Mesodermal cell (in vitro differentiated cells): ENCODE results near the gene RDH12.

ENCODE experiments used
- H3K27ac ChIP-seq: 2 replicates; pipeline ENCODE4 v1.7.0; 2013; ENCODE audit warnings: mild to moderate bottlenecking, low read depth, low read length, moderate library complexity; ENCODE audit not compliant: severe bottlenecking
- H3K36me3 ChIP-seq: 2 replicates; pipeline ENCODE4 v1.7.1; 2013; ENCODE audit warnings: mild to moderate bottlenecking, low read length, moderate library complexity; ENCODE audit not compliant: control insufficient read depth, insufficient read depth
- H3K4me1 ChIP-seq: one replicate; pipeline ENCODE4 v1.7.1; 2013; ENCODE audit warnings: mild to moderate bottlenecking, low read length; ENCODE audit not compliant: insufficient read depth, control insufficient read depth, poor library complexity, severe bottlenecking
- H3K4me3 ChIP-seq: 2 replicates; pipeline ENCODE4 v1.7.0; 2013; ENCODE audit warnings: low read length, control low read depth, mild to moderate bottlenecking; ENCODE audit not compliant: insufficient read depth, poor library complexity, severe bottlenecking; ENCODE audit errors: extremely low read depth
- H3K9me3 ChIP-seq: 2 replicates; pipeline ENCODE4 v1.7.1; 2013; ENCODE audit warnings: mild to moderate bottlenecking, low read length, moderate library complexity; ENCODE audit not compliant: control insufficient read depth
- WGBS, 2 experiments: methylation state at CpG; one replicate each; pipeline ENCODE4 v1.1.5; 2013; ENCODE audit warnings: missing lambda C conversion rate in 2 of 2; ENCODE audit not compliant: insufficient coverage in 2 of 2; 5-methylcytosine and 5-hydroxymethylcytosine counted together

The RDH12 gene

DNA sequence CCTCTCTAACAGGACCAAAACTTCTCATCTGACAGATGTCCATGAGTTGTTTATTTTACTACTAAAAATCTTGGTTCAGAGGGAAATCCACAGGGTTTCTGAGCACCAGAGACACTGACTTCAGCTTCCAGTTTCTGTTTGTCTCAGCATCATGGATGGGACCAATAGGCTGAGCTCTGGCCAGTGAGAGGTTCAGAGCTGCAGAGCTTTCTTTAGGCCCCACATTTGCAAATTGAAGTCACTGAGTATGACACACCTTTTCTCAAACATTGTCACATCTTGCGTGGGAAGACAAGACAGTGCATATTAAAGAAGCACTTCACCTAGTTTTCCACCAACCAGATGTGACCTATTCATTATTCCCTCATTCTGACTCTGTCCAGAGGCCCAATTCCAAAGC is 45.2 kb downstream of the RDH12 start:
- H3K4me1 ChIP-seq: no peaks in the 10 kb centered on the region
- 100% methylated on average over 1 of the region's 1 CpG for WGBS, 2 experiments
- H3K9me3 ChIP-seq: no peaks in the 10 kb centered on the region
- no peak overlapping the region for H3K4me3 ChIP-seq
- H3K27ac ChIP-seq: no peak overlapping the region
- peaks cover 36% of the 10 kb centered on the region for H3K36me3 ChIP-seq

- no peaks in the 10 kb centered on the region for H3K9me3 ChIP-seq
- H3K36me3 ChIP-seq: peaks cover 49% of the 10 kb centered on the region
- no peaks in the 10 kb centered on the region for H3K4me1 ChIP-seq
- 93 to 99% methylated on average over 8 to 10 of the region's 10 CpGs for WGBS, 2 experiments
- no peak overlapping the region for H3K27ac ChIP-seq
- no peak overlapping the region for H3K4me3 ChIP-seq
These were observed 46.6 kb downstream of the RDH12 start for GRCh38 chr14:67748312-67748711.

DNA sequence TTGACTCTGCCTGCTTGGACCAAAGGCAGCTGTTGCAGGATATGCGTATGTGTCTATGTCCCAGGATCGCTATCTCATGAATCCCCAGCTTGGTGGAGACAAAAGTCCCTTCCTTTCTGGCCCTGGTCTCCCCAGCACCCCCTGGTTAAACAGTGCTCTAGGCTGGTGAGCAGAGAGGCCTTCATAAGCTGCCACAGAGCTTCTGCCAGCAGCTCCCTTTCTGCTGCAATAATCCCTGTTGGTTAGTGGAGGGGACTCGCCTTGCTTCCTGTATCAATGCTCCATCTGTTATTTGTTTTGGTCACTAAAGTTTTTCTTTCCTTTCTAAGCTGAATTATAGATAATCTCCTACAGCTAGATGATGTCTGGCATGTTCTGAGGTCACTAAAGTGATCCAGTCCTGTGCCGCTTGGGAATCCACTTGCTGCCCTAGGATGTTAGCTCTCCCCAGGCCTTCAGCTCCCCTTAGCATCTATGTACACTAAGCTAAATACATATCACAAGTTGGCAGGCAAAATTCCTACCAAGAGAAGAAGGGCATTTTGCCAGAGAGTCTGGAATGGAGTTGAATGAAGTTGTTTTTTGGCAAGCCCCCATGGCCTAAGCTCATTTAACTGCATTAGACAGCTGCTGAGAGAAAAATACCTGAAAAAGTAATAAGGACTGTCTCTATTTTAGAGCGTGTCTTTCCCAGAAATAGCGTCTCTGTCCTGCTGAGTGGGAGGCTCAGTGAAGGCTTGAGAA is 47.8 kb downstream of the RDH12 start:
- Histone ChIP-seq H3K4me3 (no peak overlapping the region), H3K36me3 (peaks cover 61% of the 10 kb centered on the region), H3K4me1 (no peaks in the 10 kb centered on the region), H3K27ac (no peak overlapping the region), H3K9me3 (no peaks in the 10 kb centered on the region)
- WGBS, 2 experiments: 93 to 100% methylated on average over 4 to 5 of the region's 6 CpGs

- H3K36me3 ChIP-seq: peaks cover 63% of the 10 kb centered on the region
These were observed 54.8 kb downstream of the RDH12 start for GRCh38 chr14:67756496-67756895.

GRCh38 chr14:67757175-67757574 is 55.5 kb downstream of the RDH12 start:
- H3K36me3 ChIP-seq: peaks cover 62% of the 10 kb centered on the region
- H3K4me3 ChIP-seq: no peak overlapping the region
- WGBS, 2 experiments: 93 to 100% methylated on average over 3 of the region's 3 CpGs
- H3K27ac ChIP-seq: no peak overlapping the region
- H3K9me3 ChIP-seq: no peaks in the 10 kb centered on the region
- no peaks in the 10 kb centered on the region for H3K4me1 ChIP-seq

More at GRCh38 chr14:67756496-67756895, 54.8 kb downstream of the RDH12 start:
- no peak overlapping the region for H3K4me3 ChIP-seq
- no peaks in the 10 kb centered on the region for H3K4me1 ChIP-seq
- H3K9me3 ChIP-seq: no peaks in the 10 kb centered on the region
- H3K27ac ChIP-seq: no peak overlapping the region
- WGBS, 2 experiments: 80% methylated on average over 1 of the region's 1 CpG; no CpG with 5 or more reads in 1 of the 2 experiments

DNA sequence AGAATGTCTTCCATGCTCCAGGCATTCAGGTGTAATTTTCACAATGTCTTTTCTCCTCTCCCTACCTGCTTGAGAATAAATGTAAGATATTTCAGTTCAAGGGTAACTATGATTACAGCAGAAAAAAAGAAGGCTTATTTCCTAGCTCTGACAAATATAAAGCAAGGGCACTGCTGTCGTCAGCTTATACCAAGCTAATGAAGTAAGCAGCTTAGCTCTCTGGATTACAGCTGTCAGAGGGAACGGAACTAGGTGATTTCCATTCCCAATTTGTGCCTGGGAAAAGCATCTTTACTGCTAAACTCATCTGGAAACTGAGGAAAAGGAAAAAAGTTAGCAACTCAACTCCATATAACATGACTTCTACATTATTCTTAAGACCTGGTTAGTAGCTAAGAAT is 58.2 kb downstream of the RDH12 start:
- H3K36me3 ChIP-seq: peaks cover 60% of the 10 kb centered on the region
- no peak overlapping the region for H3K27ac ChIP-seq
- WGBS, 2 experiments: 100% methylated on average over 2 of the region's 2 CpGs
- H3K9me3 ChIP-seq: no peaks in the 10 kb centered on the region
- H3K4me3 ChIP-seq: no peak overlapping the region
- H3K4me1 ChIP-seq: no peaks in the 10 kb centered on the region

GRCh38 chr14:67762051-67762450 is 60.4 kb downstream of the RDH12 start:
- no peaks in the 10 kb centered on the region for H3K9me3 ChIP-seq
- WGBS, 2 experiments: 98 to 100% methylated on average over 2 to 5 of the region's 5 CpGs
- no peak overlapping the region for H3K4me3 ChIP-seq
- H3K27ac ChIP-seq: no peak overlapping the region
- no peaks in the 10 kb centered on the region for H3K4me1 ChIP-seq
- H3K36me3 ChIP-seq: peaks cover 72% of the 10 kb centered on the region

- Histone ChIP-seq H3K9me3 (no peaks in the 10 kb centered on the region), H3K4me1 (no peaks in the 10 kb centered on the region), H3K36me3 (peaks cover 83% of the 10 kb centered on the region), H3K4me3 (no peak overlapping the region), H3K27ac (no peak overlapping the region)
- 92 to 100% methylated on average over 2 to 3 of the region's 4 CpGs for WGBS, 2 experiments
These were observed 61.6 kb downstream of the RDH12 start for GRCh38 chr14:67763158-67763822.

DNA sequence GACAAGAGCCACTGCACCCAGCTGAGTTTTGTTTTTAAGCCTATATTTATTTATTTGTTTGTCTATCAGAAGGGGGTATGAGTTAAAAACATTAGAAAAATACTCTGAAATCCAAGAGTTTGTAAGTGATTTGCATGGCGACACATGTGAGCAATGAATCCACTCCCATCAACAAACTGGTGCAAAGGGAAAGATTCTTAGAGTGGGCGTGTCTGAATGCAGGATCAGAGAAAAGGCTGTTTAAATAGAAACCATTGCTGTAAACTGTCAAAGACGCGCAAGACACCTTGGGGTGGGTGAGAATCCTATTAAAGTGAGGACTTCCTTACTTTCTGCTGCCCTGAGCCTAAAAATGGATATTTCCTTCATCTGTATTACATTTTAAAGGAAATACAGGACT is 62.8 kb downstream of the RDH12 start:
- WGBS, 2 experiments: 100% methylated on average over 1 of the region's 4 CpGs; no CpG with 5 or more reads in 1 of the 2 experiments
- peaks cover 92% of the 10 kb centered on the region for H3K36me3 ChIP-seq
- no peak overlapping the region for H3K27ac ChIP-seq
- H3K4me3 ChIP-seq: no peak overlapping the region
- no peaks in the 10 kb centered on the region for H3K4me1 ChIP-seq
- H3K9me3 ChIP-seq: no peaks in the 10 kb centered on the region

GRCh38 chr14:67765192-67765834 is 63.6 kb downstream of the RDH12 start:
- peaks cover 92% of the 10 kb centered on the region for H3K36me3 ChIP-seq
- no peaks in the 10 kb centered on the region for H3K4me1 ChIP-seq
- 100% methylated on average over 1 of the region's 5 CpGs; no CpG with 5 or more reads in 1 of the 2 experiments for WGBS, 2 experiments
- H3K4me3 ChIP-seq: no peak overlapping the region
- H3K27ac ChIP-seq: no peak overlapping the region
- H3K9me3 ChIP-seq: no peaks in the 10 kb centered on the region
